ENCODE data around the gene GRWD1.
"Not testable (repeated sequence)": the region's sequence is repeated elsewhere in the genome, so short reads cannot be mapped to it uniquely, and the experiment has no call there.

GRWD1 gene

DNA sequence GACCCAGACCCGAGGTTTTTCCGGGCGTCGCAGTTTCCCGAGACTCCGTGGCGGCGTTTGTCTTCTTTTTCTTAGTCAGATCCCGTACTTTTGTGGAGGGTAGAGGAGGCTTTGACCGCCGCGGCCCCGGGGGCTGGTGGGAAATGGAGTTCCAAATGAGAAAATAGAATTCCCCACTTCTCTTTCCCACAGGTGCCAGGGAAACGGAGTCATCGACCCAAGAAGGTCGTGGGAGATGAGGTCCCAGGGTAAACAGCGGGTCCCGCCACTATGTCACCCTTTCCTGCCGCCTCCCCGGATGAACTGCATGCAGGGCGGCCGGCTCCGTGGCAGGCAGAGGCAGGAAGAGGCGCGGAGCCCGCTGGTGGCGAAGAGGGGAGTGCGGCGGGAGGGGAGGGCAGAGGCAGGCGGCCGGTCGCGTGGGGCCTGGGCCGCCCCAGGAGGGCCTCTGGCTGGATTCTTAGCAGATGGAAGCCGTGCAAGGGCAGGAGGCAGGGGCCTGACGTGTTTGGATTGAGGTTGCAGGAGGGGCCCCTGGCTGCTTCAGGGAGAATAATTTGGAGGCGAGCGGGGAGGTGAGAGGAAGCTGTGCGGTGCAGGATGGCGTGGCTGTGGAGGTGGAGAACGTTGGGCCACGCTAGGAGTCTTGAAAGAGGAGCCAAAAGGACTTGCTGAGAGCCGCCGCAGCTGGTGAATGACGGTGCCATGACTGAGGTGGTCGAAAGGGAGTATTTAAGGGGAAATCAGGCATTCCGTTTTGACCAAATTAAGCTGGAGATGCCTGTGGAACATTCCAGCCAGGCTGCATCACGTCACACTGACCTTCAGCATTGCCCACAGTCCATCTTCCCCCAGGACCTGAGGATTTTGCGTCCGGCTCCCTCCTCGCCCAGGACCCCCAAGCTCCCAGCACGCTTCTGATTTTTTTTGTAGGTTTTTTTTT lies 35.0 kb downstream of the GRWD1 start:
- peak; percentile 68 for DNase-seq

DNA sequence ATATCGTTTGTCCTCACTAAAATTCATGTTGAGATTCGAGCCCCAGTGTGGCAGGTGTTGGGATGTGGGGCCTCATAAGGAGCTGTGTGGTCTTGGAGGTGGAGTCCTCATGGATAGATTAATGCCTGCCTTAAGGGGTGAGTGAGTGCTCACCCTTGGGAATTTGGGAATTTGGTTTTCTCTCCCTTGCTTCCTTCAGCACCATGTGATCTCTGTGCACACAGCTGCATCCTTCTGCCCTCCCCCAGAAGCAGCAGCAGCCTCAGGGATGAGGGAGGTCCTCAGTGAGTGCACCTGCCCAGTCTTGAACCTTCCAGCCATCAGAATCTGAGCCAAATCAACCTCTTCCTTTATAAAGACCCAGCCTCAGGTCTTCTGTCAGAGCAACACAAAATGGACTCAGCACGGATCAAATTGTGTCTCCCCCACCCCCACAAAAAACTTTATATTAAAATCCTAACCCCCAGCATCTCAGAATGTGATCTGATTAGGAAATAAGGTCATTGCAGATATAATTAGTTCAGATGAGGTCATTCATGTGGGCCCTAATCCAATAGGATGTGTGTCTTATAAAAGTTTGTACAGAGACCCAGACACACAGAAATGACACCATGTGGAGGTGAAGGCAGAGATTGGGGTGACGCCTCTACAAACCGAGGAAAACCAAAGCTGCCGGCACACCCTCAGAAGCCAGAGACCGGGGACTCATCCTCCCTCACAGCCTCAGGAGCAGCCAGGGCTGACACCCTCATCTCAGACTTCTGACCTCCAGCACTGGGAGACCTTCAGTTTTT lies 36.3 kb downstream of the GRWD1 start:
- DNase-seq, result no peak

DNA sequence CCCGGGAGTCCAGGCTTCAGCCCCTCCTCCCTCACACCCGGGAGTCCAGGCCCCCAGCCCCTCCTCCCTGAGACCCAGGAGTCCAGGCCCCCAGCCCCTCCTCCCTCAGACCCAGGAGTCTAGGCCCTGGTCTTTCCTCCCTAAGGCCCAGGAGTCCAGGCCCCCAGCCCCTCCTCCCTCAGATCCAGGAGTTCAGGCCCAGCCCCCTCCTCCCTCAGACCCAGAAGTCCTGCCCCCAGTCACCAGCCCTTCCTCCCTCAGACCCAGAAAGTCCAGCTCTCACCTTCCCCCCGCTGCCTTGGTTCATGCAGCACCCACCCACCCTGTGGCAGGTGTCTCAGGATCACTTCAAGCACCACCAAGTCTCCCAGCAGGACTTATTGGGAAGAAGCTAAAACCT lies 37.5 kb downstream of the GRWD1 start:
- no peak for DNase-seq

DNA sequence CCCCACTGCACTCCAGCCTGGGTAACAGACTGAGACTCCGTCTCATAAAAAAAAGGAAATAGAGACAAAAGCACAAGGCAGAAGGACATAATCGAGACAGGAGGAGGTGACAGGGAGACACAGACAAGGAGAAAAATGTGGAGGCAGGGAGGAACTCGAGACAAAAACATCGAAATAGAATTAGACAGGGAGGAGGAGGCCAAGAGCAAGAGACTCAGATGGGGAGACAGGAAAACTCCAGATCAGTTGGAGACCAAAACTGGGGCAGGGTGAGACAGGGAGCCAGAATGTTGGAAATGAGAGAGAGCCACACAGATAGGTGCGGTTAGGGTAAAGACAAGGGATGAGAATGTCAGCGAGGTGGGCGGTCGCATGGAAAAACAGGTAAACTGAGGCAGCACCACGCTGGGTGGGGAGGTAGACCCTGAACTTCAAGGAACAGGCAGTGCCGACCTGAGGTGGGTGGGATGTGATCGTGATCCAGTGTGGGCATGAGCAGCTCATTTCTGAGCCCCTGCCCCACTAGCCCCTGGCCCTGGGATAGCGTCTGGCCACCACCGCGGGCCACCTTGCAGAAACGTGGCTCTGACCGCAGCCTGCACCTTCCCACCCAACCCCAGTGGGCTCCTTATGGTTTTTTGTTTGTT lies 38.6 kb downstream of the GRWD1 start:
- DNase-seq, result no peak

DNA sequence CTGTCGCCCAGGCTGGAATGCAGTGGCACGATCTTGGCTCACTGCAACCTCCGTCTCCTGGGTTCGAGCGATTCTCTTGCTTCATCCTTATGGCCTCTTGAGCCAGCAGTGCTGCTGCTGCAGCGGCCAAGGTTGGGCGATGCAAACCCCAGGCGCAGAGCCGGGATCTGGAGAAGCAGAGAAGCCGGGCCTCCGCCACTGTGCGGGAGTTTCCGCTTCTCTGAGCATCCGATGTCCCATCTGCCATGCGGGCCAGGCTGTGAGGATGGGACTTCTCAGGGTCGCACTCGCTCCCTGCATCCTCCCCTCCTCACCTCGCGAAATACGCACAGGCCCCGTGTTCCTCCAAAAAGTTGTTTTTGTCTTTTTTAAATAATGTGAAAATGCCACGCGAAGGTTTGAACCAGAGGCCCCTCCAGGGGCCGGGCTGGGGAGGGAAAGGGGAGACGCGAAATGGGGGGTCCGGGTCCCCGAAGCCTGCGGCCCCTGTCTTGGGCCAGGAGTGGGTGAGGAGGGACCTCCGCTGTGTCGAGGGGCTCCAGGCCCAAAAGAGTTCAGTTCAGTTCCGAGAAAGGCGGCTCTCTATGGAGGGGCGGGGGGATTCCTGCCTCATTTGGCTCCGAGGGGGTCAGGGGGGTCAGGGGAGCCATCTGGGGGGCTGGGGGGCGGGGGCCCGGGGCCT lies 39.3 kb downstream of the GRWD1 start:
- no peak for DNase-seq

DNA sequence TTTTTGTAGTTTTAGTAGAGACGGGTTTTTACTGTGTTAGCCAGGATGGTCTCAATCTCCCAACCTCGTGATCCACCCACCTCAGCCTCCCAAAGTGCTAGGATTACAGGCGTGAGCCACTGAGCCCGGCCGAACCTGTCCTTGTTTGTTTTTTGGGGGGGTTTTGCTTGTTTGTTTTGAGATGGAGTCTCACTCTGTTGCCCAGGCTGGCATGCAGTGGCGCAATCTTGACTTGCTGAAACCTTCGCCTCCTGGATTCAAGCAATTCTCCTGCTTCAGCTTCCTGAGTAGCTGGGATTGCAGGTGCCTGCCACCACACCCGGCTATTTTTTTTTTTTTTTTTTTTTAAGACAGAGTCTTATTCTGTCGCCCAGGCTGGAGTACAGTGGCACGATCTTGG lies 40.9 kb downstream of the GRWD1 start:
- not testable (repeated sequence) for DNase-seq

DNA sequence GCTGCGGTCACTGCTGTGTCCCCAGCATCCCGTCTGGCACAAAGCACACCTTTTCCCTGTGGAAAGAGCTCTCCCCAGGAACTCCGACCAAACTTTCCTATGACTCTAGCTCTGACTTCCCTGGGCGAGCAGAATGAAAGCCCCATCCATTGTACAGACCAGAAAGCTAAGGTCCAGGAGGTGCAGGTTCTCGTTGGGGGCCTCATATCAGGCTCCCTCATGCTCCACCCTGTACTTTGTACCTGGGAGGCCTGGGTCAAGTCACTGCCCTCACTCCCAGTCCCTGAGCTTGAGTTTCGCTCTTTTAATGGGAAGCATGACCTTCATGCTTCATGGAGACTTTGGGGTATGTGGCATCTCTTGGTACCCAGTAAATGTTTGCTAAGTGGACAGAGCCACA lies 41.8 kb downstream of the GRWD1 start:
- DNase-seq, result no peak

DNA sequence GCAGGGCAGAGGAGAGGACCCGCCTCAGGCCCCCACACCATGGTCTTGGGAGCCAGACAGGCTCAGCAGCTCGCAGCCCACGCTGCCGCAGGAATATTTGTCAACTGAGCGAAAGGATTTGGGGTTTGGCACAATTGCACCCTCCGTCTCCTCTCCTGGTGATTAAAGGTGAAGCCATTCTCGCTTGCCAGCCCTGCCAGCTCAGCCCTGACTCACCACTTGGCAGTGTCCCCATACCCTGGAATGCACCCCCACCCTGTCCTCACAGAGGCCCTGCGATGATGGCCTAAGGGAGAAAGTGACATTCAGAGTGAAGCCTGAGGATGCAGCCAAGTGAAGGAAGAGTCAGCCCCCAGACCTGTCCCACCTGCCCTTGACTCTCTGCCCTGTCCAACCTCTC lies 42.2 kb downstream of the GRWD1 start:
- no peak for DNase-seq

DNA sequence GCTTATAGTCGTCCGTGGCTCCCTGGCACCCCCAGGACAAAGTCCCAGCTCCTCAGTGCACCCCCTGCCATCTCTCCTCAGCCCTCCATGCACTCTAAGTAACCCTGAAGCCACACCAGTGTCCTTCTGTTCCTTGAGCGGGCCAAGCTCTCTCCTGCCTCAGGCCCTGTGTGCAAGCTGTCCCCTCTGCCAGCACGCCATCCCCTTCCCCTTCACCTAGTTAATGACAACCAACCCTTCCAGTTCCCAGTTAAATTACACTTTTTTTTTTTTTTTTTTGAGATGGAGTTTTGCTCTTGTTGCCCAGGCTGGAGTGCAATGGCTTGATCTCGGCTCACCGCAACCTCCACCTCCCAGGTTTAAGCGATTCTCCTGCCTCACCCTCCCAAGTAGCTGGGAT lies 42.7 kb downstream of the GRWD1 start:
- not testable (repeated sequence) for DNase-seq

DNA sequence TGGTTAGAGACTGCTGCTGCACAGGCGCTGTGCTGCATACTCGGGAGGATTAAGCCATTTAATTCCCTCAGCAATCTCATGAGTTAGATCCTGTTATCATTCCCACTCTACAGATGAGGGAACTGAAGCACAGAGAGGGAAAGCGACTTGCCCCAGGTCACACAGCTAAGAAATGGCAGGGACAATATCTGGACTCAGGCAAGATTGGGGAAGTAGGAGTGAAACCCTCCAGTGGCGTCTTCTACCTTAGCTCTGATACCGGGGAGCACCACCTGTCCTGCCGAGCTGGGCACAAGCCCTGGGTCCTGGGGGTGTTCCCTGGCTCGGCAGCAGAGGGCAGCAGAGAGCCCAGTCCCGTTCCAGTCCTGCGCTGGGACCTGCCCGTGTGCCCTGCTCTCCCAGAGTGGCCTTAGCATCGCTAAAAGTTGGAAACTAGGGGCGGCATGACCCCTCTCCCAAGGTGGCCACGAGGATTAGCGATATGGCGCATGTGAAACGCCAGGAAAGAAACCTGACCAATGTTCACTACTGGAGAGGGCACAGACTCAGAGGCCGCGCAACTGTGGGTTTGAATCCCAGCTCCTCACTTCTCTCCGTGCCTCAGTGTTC lies 43.9 kb downstream of the GRWD1 start:
- peak; percentile 90 for DNase-seq

DNA sequence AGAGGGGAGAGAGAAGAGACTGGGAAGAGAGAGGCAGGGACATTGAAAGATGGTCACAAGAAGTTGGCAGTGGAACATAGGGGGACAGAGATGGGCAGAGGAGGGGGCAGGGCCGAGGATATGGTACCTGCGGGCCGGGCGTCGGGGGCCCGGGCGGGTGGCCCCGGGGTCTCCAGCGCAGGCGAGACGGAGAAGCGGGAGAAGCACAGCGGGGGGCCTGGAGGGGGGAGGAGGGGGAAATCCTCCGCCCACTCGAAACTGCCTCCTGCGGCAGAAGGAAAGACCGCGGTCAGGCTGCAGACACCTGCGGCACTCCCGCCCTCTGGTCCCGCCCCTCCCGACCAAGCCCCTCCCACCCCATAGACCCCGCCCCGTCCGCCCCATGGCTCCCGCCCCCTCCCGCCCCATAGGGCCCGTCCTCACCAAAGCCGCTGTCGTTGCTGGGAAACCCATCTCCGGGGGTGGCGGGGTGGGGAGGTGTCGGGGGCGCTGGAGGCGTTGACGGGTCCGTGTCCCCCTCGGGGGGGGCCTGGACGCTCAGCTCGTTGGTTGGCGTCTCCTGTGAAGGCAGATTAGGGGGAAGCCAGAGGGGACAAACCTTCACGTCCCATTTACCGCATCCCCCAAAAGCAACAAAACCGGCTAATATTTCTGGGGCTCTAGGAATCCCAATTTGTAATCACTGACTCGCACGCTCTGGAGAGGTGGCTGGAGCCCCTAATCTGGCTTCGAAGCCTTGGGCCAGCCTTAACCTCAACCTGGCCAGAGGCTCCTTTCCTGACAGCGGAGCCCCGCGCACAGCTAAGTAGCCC lies 45.4 kb downstream of the GRWD1 start:
- peak; percentile 59 for DNase-seq

DNA sequence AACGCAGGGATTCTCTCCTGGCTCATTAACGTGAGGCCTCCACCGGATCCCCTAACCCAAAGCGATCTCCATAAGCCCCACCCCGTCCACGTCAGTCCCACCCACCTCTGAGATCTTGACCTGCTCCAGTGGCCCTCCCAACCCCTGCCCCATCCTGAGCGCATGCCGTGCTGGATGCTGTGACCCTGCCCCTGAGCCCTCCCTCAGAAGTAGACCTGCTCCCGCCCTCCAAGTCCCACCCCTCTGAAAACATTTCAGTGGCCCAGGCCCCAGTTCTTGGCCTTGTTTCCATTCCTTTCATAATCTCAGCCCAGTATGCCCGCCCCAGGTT lies 46.0 kb downstream of the GRWD1 start:
- no peak for DNase-seq

DNA sequence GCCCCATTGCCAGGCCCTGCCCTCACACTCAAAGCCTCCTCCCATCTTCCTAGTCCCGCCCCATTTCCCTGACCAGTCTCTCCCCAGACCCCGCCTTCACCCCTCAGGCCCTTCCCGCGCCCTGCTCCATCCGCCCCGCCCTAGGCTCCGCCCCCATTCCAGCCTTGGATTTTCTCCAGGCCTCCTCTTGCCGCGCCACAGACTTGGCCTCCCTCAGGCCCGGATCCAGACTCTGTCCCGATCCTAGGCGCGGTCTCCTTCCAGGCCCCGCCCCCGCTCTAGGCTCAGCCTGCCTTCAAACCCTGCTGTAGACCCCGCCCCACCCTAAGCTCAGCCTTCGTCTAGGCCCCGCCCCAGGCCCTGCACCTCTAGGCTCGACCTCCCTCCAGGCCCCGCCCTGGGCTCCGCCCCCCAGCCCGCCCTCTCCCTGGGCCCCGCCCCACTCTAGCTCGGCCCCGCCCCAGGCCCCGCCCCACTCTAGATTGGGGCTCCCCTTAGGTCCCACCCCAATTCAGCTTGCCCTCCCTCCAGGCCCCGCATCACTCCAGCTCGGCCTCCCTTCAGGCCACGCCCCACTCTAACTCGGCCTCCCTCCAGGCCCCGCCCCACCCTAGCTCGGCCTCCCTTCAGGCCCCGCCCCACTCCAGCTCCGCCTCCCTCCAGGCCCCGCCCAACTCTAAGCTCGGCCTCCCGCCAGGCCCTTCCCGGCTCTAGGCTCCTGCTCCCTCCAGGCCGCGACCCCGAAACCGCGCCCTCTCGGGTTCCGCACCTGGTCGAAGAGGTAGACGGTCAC lies 47.3 kb downstream of the GRWD1 start:
- DNase-seq, result peak; percentile 92

DNA sequence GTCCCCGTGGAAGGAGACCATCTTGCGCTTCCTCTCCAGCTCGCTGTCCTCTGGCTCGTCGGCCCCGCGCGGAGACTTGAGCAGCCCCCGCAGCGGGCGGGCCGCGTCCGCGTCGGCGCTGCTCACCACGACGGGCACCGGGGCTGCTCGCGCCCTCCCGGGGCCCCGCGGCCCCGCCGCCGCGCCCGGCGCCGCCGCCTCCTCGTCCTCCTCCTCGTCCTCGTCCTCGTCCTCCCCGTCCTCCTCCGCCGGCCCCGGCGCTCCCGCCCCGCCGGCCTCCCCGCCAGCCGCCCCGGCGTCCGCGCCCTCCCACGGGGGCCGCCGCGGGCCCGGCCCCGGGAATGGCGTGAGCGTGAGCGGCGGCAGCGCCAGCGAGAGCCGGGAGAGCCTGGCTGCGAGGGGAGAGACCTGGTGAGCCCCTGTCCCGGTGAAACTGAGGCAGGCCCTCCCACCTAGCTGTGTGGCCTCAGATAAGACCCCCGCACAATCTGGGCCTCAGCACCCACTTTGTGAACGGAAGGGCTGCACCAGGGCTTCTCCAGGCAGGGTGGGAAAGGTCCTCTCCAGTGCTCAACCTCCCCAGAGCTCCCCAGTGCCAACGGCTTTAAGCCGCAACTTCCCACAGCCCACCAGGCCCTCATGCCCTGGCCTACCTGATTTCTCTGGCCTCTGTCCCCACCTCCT lies 48.1 kb downstream of the GRWD1 start:
- DNase-seq, result no peak

DNA sequence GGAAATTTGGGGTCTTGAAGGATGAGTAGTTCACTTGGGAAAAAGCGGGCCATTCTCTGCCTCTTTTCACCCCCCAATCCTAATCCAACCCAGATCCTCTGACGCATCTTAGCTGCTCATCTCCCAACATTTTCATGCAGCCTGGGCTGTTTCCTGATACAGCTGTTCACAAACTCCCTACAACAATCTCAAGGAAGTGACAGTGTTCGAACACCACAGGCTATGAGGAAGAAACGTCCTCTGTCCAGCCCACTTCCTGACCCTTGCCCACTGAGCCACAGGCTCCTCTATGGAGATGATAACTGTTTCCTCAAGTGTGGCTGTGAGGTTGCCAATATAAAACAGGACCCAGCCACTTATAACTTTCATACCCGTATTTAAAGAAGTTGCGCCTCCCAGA lies 49.6 kb downstream of the GRWD1 start:
- no peak for DNase-seq

DNA sequence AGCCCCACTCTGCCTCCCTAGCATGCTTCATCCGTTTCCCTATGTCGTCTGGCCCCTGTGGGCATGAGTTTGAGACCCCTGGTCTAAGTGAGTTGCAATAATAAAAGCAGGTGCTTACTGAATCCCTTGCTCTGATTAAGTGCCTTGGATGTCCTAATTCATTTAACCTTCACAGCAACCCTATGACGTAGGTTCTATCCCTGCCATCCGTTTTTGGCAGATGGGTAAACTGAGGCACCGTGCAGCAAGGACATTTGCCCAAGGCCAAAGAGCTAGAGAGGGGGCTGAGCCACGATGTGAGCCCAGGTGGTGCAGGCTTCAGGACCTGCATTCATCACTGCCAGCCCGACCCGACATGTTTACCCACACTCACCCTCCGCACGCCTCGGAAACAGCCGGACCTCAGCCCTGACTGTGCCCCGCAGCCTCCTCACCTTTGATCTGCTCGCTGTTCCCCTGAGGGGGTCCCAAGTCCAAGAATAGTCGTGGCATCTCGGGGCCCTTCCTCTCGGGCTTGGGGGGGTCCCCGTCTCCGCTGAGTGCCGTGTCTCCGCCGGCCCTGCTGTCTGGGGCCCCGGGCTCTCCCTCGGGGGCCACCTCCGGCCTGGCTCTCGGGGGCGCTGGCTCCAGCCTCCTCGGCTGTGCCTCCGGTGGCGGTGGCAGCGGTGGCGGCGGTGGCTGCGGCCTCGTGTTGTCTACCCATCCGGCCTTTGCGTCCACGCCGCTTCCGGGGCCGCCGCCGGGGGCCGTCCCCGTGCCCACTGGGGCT lies 51.4 kb downstream of the GRWD1 start:
- no peak for DNase-seq

DNA sequence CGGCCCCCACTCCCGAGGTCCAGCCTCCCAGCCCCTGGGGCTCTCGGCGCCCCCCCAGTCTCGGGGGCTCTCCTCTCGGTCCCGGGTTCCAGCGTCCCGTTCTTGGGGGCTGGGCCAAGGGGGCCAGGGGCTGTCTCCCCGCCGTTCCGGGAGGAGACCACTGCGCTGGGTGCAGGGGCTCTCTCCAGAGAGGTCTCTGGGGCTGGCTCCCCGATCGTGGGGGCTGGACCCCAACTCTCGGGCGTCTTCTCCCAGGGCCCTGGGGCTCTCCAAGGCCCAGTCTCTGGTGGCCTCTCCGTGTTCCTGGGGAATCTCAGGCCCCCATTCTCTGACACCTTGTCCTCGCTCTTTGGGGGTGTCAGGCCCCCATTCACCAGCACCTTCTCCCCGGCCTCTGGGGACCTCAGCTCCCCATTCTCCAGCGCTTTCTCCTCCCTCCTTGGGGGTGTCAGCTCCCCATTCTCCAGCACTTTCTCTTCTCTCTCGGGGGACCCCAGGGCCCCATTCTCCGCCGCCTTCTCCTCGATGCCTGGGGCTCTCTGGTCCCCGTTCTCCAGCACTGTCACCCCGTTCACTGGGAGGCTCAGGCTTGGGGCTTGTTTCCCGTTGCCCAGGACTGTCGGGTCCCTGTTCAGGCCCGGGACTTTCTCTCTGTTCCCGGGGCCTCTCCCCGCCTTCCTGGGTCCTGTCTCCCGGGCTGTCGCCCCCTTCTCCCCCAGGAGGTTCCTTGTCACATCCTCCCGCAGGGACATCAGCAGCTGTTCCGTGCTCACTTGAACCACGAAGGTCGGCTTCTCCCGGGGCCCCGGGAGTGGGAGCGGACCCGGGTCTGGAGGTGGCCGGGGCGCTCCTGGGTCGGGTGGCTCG lies 52.2 kb downstream of the GRWD1 start:
- no peak for DNase-seq

DNA sequence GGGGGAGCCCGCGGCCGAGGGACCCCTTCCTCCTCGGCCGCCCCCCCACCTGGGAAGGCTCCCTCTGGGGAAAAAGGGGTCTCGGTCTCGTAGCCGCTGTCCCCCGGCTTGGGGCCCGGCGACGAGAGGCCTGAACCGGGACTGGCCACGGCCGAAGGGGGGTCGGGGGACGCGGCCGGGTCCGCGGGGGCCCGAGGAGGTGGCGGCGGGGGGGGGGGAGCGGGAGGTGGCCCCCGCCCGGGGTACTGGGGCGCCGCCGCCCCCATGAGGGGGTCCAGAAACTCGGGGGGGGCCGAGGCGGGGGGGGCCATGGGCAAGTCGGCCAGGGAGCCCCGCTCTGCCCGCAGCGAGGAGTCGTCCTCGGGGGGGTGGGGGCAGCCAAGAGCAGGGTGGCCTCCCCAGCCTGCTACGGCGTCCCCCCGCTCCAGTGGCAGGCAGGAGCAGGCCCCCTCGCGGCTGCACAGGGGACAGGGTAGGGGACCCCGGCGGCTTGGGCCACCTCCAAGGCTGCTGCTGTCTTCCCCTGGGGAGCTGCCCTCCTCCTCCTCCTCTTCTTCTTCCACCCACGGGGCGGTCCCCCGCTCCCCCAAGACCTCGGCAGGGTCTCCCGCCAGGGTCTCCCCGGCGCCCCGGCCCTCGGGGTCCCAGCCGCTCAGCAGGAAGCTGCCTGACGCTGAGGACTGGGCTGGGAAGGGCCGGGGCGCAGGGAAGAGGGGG lies 53.0 kb downstream of the GRWD1 start:
- DNase-seq, result no peak

Data from activated CD4-positive, alpha-beta T cell treated with anti-CD3 and anti-CD28 coated beads for 48 hours (primary cell).